ENCODE results near the gene PKP3. TPM values are rescaled to one million over a fixed set of nuclear protein-coding genes. Genes with fewer than 3 reads are reported as not detected.

The PKP3 gene
- polyA plus RNA-seq, 1 of the 3 experiments (the other 2 are of a cell fraction): 1.4 TPM

- Histone ChIP-seq H3K79me2 (ENCODE audit: insufficient read depth) (no peaks in the 10 kb centered on the region), H3K9ac (no peak overlapping the region), H3K4me2 (no peak overlapping the region), H3K4me1 (ENCODE audit: control insufficient read depth in 1 of 2, insufficient read depth in 2 of 2, low read depth in 1 of 2, low read length in 1 of 2) (no peaks in the 10 kb centered on the region), H3K27ac (ENCODE audit: low read depth in 2 of 2, low read length in 1 of 2) (no peak overlapping the region), H3K4me3 (ENCODE audit: low read depth in 2 of 2, low read length in 1 of 2) (no peak overlapping the region), H4K20me1 (ENCODE audit: insufficient read depth) (no peaks in the 10 kb centered on the region), H3K9me2 (no peaks in the 10 kb centered on the region), H3K27me3 (ENCODE audit: insufficient read depth) (no peaks in the 10 kb centered on the region), H3F3A (replicated peaks; ENCODE audit: insufficient read depth) (no peaks in the 10 kb centered on the region), H3K36me3 (replicated peaks in 1 of 2; ENCODE audit: control insufficient read depth in 1 of 2, insufficient read depth in 2 of 2, low read length in 1 of 2) (no peaks in the 10 kb centered on the region), H3K9me3 (no peaks in the 10 kb centered on the region), H2AFZ (ENCODE audit: low read depth) (no peak overlapping the region)
- no peak for DNase-seq
- POLR2A ChIA-PET: no interaction called here
- WGBS (ENCODE audit: low lambda C conversion rate): 44% methylated on average over 10 of the region's 24 CpGs
- CTCF ChIA-PET: interaction anchor here (1.6 to 3.1 kb wide), 3 partner anchors 12 to 31 kb away, joined by 4 to 9 read pairs (median 4); no protein-coding TSS in a partner anchor
- no peak for TF ChIP-seq TAF1 (IDR thresholded peaks at IDR 0.05; ENCODE audit: borderline replicate concordance, low read depth, low read length)
- TF ChIP-seq YY1 (IDR thresholded peaks at IDR 0.05; ENCODE audit: low read depth): no peak
- TF ChIP-seq USF2 (IDR thresholded peaks at IDR 0.05; ENCODE audit: borderline replicate concordance, low read depth, low read length): no peak
- TF ChIP-seq RXRA (IDR thresholded peaks at IDR 0.05; ENCODE audit: borderline replicate concordance, low read depth): no peak
- TF ChIP-seq MEF2A (IDR thresholded peaks at IDR 0.05; ENCODE audit: borderline replicate concordance, low read depth): no peak
- TF ChIP-seq MXI1 (IDR thresholded peaks at IDR 0.05; ENCODE audit: low read depth, low read length): no peak
These were observed 34.3 kb downstream of the PKP3 start for GRCh38 chr11:428295-428694.

GRCh38 chr11:429391-429790 lies 35.4 kb downstream of the PKP3 start:
- no peak overlapping the region for H3K9ac ChIP-seq
- no peaks in the 10 kb centered on the region for H3K9me2 ChIP-seq
- peak; percentile 52 for DNase-seq
- H2AFZ ChIP-seq (ENCODE audit: low read depth): no peak overlapping the region
- H4K20me1 ChIP-seq (ENCODE audit: insufficient read depth): no peaks in the 10 kb centered on the region
- H3K4me3 ChIP-seq (ENCODE audit: low read depth in 2 of 2, low read length in 1 of 2): no peak overlapping the region
- no peak overlapping the region for H3K27ac ChIP-seq (ENCODE audit: low read depth in 2 of 2, low read length in 1 of 2)
- no peaks in the 10 kb centered on the region; a peak in 1 of 4 replicates for H3K4me1 ChIP-seq (ENCODE audit: control insufficient read depth in 1 of 2, insufficient read depth in 2 of 2, low read depth in 1 of 2, low read length in 1 of 2)
- CTCF ChIA-PET: interaction anchor here (1.6 to 1.9 kb wide), 2 partner anchors 11 to 18 kb away, joined by 4 read pairs; no protein-coding TSS in a partner anchor
- POLR2A ChIA-PET: no interaction called here
- no peaks in the 10 kb centered on the region for H3K9me3 ChIP-seq
- no peak overlapping the region for H3K4me2 ChIP-seq
- H3K27me3 ChIP-seq (ENCODE audit: insufficient read depth): peaks cover 8% of the 10 kb centered on the region; the same call in 1 of the 2 replicates
- no peaks in the 10 kb centered on the region for H3K79me2 ChIP-seq (ENCODE audit: insufficient read depth)
- TF ChIP-seq TEAD4 (IDR thresholded peaks at IDR 0.05; ENCODE audit: borderline replicate concordance, insufficient read depth): no peak
- TF ChIP-seq, protein P1, sequence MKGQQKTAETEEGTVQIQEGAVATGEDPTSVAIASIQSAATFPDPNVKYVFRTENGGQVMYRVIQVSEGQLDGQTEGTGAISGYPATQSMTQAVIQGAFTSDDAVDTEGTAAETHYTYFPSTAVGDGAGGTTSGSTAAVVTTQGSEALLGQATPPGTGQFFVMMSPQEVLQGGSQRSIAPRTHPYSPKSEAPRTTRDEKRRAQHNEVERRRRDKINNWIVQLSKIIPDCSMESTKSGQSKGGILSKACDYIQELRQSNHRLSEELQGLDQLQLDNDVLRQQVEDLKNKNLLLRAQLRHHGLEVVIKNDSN (IDR thresholded peaks at IDR 0.05; ENCODE audit: borderline replicate concordance, low read depth): no peak
- no peak for TF ChIP-seq RCOR1 (IDR thresholded peaks at IDR 0.05; ENCODE audit: low read length)
- H3K36me3 ChIP-seq (replicated peaks in 1 of 2; ENCODE audit: control insufficient read depth in 1 of 2, insufficient read depth in 2 of 2, low read length in 1 of 2): no peaks in the 10 kb centered on the region
- 51% methylated on average over 16 of the region's 27 CpGs for whole genome bisulfite sequencing (ENCODE audit: low lambda C conversion rate)
- H3F3A ChIP-seq (replicated peaks; ENCODE audit: insufficient read depth): no peaks in the 10 kb centered on the region

- ChIA-PET POLR2A (no interaction called here), CTCF (interaction anchor here (1.6 to 1.9 kb wide), 2 partner anchors 11 to 18 kb away, joined by 4 read pairs; no protein-coding TSS in a partner anchor)
- H3K4me2 ChIP-seq: no peak overlapping the region
- WGBS (ENCODE audit: low lambda C conversion rate): 25% methylated on average over 7 of the region's 25 CpGs
- H3K9me3 ChIP-seq: no peaks in the 10 kb centered on the region
- H3K27me3 ChIP-seq (ENCODE audit: insufficient read depth): peaks cover 12% of the 10 kb centered on the region; the same call in 1 of the 2 replicates
- H3K9ac ChIP-seq: no peak overlapping the region
- no peaks in the 10 kb centered on the region for H3K36me3 ChIP-seq (replicated peaks in 1 of 2; ENCODE audit: control insufficient read depth in 1 of 2, insufficient read depth in 2 of 2, low read length in 1 of 2)
- H3K79me2 ChIP-seq (ENCODE audit: insufficient read depth): no peaks in the 10 kb centered on the region
- H3K4me3 ChIP-seq (ENCODE audit: low read depth in 2 of 2, low read length in 1 of 2): no peak overlapping the region
- no peaks in the 10 kb centered on the region for H3F3A ChIP-seq (replicated peaks; ENCODE audit: insufficient read depth)
- H3K9me2 ChIP-seq: no peaks in the 10 kb centered on the region
- DNase-seq: peak; percentile 58
- no peak overlapping the region for H2AFZ ChIP-seq (ENCODE audit: low read depth)
- no peaks in the 10 kb centered on the region; a peak in 1 of 4 replicates for H3K4me1 ChIP-seq (ENCODE audit: control insufficient read depth in 1 of 2, insufficient read depth in 2 of 2, low read depth in 1 of 2, low read length in 1 of 2)
- TF ChIP-seq REST (IDR thresholded peaks at IDR 0.05; ENCODE audit: low read depth, low read length) (no peak), RXRA (IDR thresholded peaks at IDR 0.05; ENCODE audit: borderline replicate concordance, low read depth) (no peak), JUND (IDR thresholded peaks at IDR 0.05) (no peak)
- TF ChIP-seq, protein P1 (IDR thresholded peaks at IDR 0.05; ENCODE audit: borderline replicate concordance, low read depth): no peak
- H3K27ac ChIP-seq (ENCODE audit: low read depth in 2 of 2, low read length in 1 of 2): no peak overlapping the region
- H4K20me1 ChIP-seq (ENCODE audit: insufficient read depth): no peaks in the 10 kb centered on the region
These were observed 36.0 kb downstream of the PKP3 start for GRCh38 chr11:429931-430456.
